Measurements from ENCODE around the gene HDLBP.

GRCh38 chr2:241228081-241228859, 87.2 kb downstream of the HDLBP start:
- TF ChIP-seq POLR2A (IDR thresholded peaks at IDR 0.05; ENCODE audit: low read length): no peak
- no peak for TF ChIP-seq GATA1 (IDR thresholded peaks at IDR 0.05; ENCODE audit: low read depth, low read length)

All from erythroblast (primary cell).